Hematopoietic multipotent progenitor cell treated with erythropoietin and hydrocortisone succinate and interleukin-3 and kit ligand, for 15 days (in vitro differentiated cells): ENCODE data around the gene OR5B21.

Experiments used
- DNase-seq: peaks from one replicate; pipeline ENCODE4 v3.0.0-alpha.2; 2015; ENCODE audit warnings: low spot score

OR5B21 gene

GRCh38 chr11:58493676-58494075 is 14.2 kb downstream of the OR5B21 start:
- no peak for DNase-seq

DNA sequence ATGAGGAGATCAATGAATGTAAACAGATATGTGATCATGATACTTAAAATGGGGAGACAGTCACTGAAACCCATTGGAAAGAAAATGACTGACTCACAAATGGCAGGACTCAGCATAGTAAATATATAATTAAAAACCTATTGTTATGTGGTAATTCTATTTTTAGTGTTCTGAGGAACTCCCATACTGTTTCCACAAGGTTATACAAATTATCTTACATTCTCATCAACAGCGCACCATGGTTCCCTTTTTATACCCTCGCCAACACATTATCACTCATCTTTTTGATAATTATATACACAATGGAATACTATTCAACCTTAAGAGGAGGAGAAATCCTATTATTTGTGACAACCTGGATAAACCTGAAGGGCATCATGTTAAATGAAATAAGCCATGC is 17.1 kb downstream of the OR5B21 start:
- DNase-seq: no peak

DNA sequence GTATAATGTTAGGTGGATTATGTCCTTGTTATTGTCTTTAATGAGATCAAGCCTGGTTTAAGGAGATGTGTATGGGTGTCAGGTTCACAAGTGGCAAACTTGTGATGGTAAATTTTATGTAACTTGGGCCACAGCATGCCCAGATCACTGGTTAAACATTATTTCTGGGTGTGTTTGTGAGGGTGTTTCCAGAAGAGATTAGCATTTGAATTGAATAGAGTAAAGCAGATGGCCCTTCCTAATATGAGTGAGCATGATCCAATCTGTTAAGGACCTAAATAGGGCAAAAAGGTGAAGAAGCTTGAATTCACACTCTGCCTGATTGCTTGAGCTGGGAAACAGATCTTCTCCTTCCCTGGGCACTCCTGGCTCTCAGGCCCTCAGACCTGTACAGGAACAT is 20.7 kb downstream of the OR5B21 start:
- DNase-seq: no peak

DNA sequence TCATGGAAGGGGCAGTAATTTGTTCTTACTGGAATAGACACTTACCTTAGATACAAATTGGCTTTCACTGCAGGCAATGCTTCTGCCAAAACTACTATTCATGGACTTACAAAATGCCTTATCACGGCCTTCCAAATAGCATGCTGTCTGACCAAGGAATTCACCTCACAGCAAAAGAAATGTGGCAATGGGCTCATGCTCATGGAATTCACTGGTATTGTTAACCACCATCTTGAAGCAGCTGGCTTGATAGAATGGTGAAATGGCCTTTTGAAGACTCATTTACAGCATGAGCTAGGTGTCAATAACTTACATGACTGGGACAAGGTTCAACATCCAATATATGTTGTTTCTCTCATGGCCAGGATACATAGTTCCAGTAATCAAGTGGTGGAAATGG is 21.9 kb downstream of the OR5B21 start:
- no peak for DNase-seq

DNA sequence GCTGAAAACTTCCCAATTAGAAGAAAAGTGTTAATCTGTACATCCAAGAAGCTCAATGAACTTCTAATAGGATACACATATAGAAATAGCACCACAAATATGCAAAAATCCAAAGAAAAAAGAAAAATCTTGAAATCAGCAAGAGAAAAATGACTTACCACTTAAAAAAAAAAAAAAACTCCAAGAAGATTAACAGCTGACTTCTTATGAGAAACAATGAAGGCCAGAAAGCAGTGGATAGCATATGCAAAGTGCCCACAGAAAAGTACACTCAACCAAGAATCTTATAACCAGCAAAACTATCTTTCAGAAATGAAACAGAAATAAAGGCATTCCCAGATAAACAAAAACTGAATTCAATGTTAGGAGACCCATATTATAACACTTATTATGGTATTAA is 36.0 kb downstream of the OR5B21 start:
- DNase-seq: no peak

GRCh38 chr11:58466293-58466692 is 41.6 kb downstream of the OR5B21 start:
- DNase-seq: no peak

DNA sequence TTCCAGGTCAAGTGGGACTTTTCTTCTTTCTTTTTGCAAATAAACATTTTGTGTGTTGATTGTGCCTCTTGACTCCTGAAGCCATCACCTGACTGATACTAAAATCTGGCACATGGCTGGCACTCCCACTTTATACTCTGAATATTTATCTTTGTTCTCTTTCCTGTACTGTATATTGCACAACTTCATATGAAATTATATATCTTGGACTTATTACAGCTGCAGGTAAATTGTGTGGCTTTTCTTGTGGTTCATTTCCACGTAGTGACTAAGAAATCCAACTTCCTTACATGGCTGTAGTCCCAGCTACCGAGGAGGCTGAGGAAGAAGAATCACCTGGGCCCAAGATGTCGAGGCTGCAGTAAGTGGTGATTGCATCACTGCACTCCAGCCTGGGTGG is 42.2 kb downstream of the OR5B21 start:
- DNase-seq: no peak
